Neutrophil (primary cell): Measurements from ENCODE around the gene NRXN2.

Experiments
- H3K27ac ChIP-seq: fragments of 200-600 bp; sonication (generic); 2 replicates; pipeline ENCODE4 v1.5.1; 2016; ENCODE audit warnings: mild to moderate bottlenecking, moderate library complexity
- H3K27me3 ChIP-seq: fragments of 200-600 bp; sonication (generic); 2 replicates; pipeline ENCODE4 v1.6.0; 2016; ENCODE audit warnings: mild to moderate bottlenecking
- H3K36me3 ChIP-seq: fragments of 200-600 bp; sonication (generic); 2 replicates; pipeline ENCODE4 v1.5.1; 2017
- H3K4me1 ChIP-seq, 2 experiments: fragments of 200-600 bp in 1 of 2; sonication (generic) in 1 of 2; 1 replicate in 1 of 2; 2 replicates in 1 of 2; pipeline versions ENCODE4 v1.5.1 to v1.6.1; 2013 to 2016; ENCODE audit warnings: low read depth in 1 of 2, low read length in 1 of 2, mild to moderate bottlenecking in 1 of 2, moderate library complexity in 1 of 2; ENCODE audit not compliant: control insufficient read depth in 1 of 2, insufficient read depth in 1 of 2
- H3K4me3 ChIP-seq, 2 experiments: fragments of 200-600 bp in 1 of 2; sonication (generic) in 1 of 2; 1 replicate in 1 of 2; 2 replicates in 1 of 2; pipeline ENCODE4 v1.5.1; 2013 to 2016; ENCODE audit warnings: low read depth in 1 of 2, low read length in 1 of 2, mild to moderate bottlenecking in 1 of 2, moderate library complexity in 1 of 2
- H3K9me3 ChIP-seq: fragments of 200-600 bp; sonication (generic); 2 replicates; pipeline ENCODE4 v1.5.1; 2016
- TF ChIP-seq, protein P1 (sequence below): fragments of 200-600 bp; sonication (generic); IDR thresholded peaks from 2 replicates; pipeline ENCODE4 v1.5.1; 2016; ENCODE audit warnings: antibody characterized with exemption

The NRXN2 gene

DNA sequence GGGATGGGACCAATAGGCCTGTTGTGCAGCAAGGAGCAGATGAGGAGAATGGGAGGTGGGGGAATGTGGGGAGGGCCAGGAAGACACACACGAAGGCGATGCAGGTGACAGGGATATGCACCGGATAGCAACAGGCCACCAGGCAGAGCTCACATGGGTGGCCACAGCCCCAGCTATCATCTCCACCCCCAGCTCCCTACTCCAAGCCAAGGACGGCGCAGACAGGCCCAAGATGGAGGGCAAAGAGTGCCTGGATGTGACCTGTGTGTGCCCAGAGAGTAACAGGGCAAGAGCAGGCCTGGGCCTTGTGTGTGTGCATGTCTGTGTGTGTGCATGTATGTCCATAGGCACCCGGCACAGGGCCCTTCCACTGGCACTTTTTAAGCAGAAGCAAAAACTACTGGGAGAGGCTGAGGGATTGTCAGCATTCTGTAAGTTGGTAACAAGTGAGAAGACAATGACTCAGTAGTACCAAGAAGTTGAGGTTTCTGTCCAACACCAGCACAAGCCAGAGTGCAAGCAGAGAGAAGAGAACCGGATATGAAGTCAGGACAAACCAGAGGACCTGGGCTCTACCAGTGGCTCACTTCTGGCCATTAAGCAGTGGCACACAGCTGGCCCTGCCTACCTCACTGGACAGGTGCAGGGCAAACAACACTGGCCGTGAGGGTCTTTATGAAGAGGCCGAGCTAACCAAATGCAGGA lies 36.4 kb downstream of the NRXN2 start:
- H3K27ac ChIP-seq = no peak overlapping the region
- TF ChIP-seq, protein P1, sequence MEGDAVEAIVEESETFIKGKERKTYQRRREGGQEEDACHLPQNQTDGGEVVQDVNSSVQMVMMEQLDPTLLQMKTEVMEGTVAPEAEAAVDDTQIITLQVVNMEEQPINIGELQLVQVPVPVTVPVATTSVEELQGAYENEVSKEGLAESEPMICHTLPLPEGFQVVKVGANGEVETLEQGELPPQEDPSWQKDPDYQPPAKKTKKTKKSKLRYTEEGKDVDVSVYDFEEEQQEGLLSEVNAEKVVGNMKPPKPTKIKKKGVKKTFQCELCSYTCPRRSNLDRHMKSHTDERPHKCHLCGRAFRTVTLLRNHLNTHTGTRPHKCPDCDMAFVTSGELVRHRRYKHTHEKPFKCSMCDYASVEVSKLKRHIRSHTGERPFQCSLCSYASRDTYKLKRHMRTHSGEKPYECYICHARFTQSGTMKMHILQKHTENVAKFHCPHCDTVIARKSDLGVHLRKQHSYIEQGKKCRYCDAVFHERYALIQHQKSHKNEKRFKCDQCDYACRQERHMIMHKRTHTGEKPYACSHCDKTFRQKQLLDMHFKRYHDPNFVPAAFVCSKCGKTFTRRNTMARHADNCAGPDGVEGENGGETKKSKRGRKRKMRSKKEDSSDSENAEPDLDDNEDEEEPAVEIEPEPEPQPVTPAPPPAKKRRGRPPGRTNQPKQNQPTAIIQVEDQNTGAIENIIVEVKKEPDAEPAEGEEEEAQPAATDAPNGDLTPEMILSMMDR = no peak
- H3K4me3 ChIP-seq = no peak overlapping the region
- H3K27me3 ChIP-seq = peaks cover 8% of the 10 kb centered on the region
- H3K4me1 ChIP-seq = peaks cover 7% of the 10 kb centered on the region in 2 experiments
- no peaks in the 10 kb centered on the region for H3K36me3 ChIP-seq
- H3K9me3 ChIP-seq = no peaks in the 10 kb centered on the region

DNA sequence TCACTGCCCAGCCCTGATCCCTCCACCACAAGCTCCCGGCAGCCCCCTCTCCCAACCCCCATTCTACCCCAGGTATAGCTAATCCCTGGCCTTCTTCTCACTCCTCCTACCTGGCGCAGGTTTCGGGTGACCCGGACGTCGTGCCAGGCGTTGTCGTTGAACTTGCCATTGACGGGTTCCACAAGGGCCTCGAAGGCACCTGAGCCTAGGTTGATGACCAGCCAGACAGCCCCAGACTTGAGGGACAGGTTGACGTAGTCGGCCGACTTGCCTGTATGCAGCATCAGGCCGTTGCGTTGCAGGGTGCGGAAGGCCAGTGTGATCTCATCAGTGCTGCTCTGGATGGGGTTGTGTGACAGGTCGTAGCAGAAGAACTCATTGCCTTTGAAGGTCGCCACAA lies 37.5 kb downstream of the NRXN2 start:
- Histone ChIP-seq H3K27ac (no peak overlapping the region), H3K27me3 (peaks cover 5% of the 10 kb centered on the region), H3K36me3 (no peaks in the 10 kb centered on the region), H3K4me3 (no peak overlapping the region), H3K9me3 (no peaks in the 10 kb centered on the region), H3K4me1 (peaks cover 7% of the 10 kb centered on the region in 2 experiments)
- TF ChIP-seq, protein P1 = no peak

DNA sequence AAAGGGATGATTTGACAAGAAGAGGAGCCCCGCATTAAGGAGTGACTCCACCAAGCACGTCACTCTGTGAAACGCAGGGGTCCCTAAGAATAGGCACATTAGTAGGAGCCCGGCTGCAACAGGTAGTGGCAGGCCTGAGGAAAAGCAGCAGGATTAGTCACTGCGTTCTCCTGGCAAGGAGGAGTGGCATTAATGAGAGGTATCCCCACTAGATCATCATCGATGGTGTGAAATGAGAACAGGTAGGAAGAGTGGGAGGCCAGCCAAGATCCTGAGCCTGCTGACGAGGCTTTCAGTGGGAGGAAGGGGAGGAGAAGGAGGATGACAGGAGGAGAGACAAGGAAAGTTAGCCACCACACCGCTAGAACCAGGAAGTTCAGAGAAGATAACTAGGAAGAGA lies 38.6 kb downstream of the NRXN2 start:
- no peak overlapping the region for H3K4me3 ChIP-seq
- H3K27me3 ChIP-seq = peaks cover 5% of the 10 kb centered on the region
- no peak overlapping the region for H3K27ac ChIP-seq
- TF ChIP-seq, protein P1 = no peak
- H3K4me1 ChIP-seq = peaks cover 7% of the 10 kb centered on the region in 2 experiments
- no peaks in the 10 kb centered on the region for H3K9me3 ChIP-seq
- no peaks in the 10 kb centered on the region for H3K36me3 ChIP-seq

DNA sequence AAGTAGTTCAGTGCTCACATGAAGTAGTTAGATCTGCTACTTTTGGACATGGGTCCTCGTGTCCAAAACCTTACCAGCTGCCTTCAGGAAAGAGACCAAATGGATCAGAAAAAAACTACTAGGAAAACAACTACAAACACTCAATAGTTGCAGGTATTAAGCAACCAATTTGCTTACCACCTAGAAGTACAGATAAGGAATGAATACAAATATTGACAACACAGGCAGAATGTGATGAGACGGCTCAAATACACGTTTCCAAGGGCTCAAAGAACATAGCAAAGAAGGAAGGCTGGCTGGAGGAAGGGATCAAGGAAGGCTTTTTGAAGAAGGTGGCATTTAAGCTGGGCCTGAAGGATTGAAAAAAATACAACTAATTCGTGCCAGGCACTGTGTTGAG lies 41.8 kb downstream of the NRXN2 start:
- H3K27me3 ChIP-seq = peaks cover 10% of the 10 kb centered on the region
- TF ChIP-seq, protein P1 = no peak

DNA sequence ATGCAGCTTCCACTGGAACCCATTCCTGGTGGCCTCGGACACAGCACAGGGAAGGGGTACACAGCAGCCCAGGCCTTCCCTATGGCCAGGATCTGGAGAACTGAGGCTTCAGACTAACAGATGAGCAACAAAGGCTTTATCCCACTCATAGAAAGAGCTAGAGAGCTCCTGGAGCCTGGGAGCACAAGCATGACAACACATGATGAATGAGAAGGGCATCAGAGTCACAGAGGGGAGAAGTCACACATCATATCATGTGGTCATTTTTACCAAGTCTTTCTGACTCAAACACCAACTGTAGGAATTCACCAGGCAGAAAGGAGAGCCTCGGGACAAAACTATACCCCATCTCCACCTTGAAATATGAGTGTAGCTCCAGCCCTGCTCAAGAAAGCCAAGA lies 43.2 kb downstream of the NRXN2 start:
- TF ChIP-seq, protein P1 = no peak
- H3K27me3 ChIP-seq = peaks cover 10% of the 10 kb centered on the region
- no peak overlapping the region for H3K4me3 ChIP-seq
- no peak overlapping the region for H3K27ac ChIP-seq
- H3K4me1 ChIP-seq = peaks cover 4 to 6% of the 10 kb centered on the region in 2 experiments
- H3K36me3 ChIP-seq = no peaks in the 10 kb centered on the region
- H3K9me3 ChIP-seq = no peaks in the 10 kb centered on the region

More for the DNA sequence above, 41.8 kb downstream of the NRXN2 start:
- Histone ChIP-seq H3K4me1 (peaks cover 0 to under 1% of the 10 kb centered on the region in 2 experiments), H3K4me3 (no peak overlapping the region), H3K27ac (no peak overlapping the region), H3K36me3 (no peaks in the 10 kb centered on the region), H3K9me3 (no peaks in the 10 kb centered on the region)
